ENCODE data around the gene FADS2. TPM values are rescaled to one million over a fixed set of nuclear protein-coding genes. Genes with fewer than 3 reads are reported as not detected.
A peak's percentile ranks its signal among the peaks of the same experiment; 100 is the strongest.

Gene FADS2
- total and polyA plus RNA-seq, 9 of the 15 experiments (the other 6 are each of a cell fraction or from before 2014, with no cell fraction given), result 2.9 to 42.8 (median 16.2) TPM

DNA sequence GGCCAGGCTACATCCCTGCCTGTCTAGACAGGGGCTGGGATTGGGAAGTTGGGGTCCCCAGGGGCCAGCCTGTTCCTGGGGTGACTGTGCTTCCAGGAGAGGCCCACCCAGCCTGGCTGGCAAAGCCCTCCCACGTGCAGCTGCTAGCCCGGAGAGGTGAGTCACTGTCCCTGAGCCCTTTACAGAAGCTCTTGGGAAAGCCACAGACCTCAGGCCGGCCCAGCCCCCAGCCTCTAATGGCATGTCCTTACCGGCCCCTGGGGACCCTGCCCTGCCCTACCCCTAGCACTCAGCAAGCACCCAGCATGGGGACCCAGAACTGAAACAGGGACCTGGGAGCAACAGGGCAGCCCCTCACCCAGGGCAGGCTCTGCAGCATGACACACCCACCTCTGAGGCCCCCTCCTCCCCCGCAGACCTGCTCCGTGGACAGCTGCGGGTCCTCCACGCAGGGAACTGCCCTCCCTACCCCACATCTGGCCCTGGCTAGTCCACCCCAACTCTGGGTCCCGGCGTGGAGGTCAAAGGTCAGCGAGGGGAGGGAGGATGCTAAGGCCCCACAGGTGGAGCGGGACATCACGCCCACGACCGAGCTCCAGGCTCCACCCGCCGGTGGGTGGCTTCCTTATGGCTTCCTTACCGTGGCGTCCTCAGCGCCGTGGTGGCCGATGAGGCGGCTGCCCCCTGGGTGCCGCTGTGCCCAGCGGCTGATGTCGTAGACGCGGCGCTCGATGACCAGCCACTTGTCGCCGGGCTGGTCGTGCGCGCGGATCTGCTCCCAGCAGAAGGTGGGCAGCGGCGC is 62.6 kb downstream of the FADS2 start (continued):
- peak; percentile 95 for TF ChIP-seq NR2C2 (CRISPR knock-in tag; IDR thresholded peaks at IDR 0.05)
- peak; percentile 97 for TF ChIP-seq NR2C2 (tag; IDR thresholded peaks at IDR 0.05)
- peak; percentile 79 for TF ChIP-seq KLF13 (tag; IDR thresholded peaks at IDR 0.05; ENCODE audit: borderline replicate concordance, low read depth)
- no peak for TF ChIP-seq ZNF316 (IDR thresholded peaks at IDR 0.05)
- TF ChIP-seq MAFF (IDR thresholded peaks at IDR 0.05; ENCODE audit: low read length), result no peak
- no peak for TF ChIP-seq SMARCC2 (IDR thresholded peaks at IDR 0.05; ENCODE audit: low read depth)
- TF ChIP-seq, protein P1, sequence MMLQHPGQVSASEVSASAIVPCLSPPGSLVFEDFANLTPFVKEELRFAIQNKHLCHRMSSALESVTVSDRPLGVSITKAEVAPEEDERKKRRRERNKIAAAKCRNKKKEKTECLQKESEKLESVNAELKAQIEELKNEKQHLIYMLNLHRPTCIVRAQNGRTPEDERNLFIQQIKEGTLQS (IDR thresholded peaks at IDR 0.05), result peak; percentile 85
- TF ChIP-seq, protein P1 (CRISPR knock-in tag; conservative IDR thresholded peaks at IDR 0.05), result 0 out of 2 replicates have a peak, but pooled peaks have one; percentile 54
- TF ChIP-seq TCF3 (CRISPR knock-in tag; IDR thresholded peaks at IDR 0.05), result peak; percentile 8
- 0 out of 2 replicates have a peak, but pooled peaks have one; percentile 15 for TF ChIP-seq GABPB1 (CRISPR knock-in tag; IDR thresholded peaks at IDR 0.05)
- 0 out of 2 replicates have a peak, but pooled peaks have one; percentile 27 for TF ChIP-seq ZNF717 (CRISPR knock-in tag; IDR thresholded peaks at IDR 0.05)
- peak; percentile 11 for TF ChIP-seq DACH1 (IDR thresholded peaks at IDR 0.05; ENCODE audit: partially characterized antibody)
- no peak for TF ChIP-seq SRSF1 (IDR thresholded peaks at IDR 0.05; ENCODE audit: low read depth, low read length)
- no peak for TF ChIP-seq SMARCB1 (IDR thresholded peaks at IDR 0.05; ENCODE audit: insufficient read length, low read depth)
- no peak for TF ChIP-seq HMG20B (CRISPR knock-in tag; IDR thresholded peaks at IDR 0.05)
- no peak for TF ChIP-seq CBX2 (IDR thresholded peaks at IDR 0.05; ENCODE audit: insufficient read depth, low read length, poor library complexity, severe bottlenecking)
- TF ChIP-seq STAT5A (IDR thresholded peaks at IDR 0.05; ENCODE audit: borderline replicate concordance, low read length), result no peak
- TF ChIP-seq SMARCA4 (IDR thresholded peaks at IDR 0.05), result 0 out of 2 replicates have a peak, but pooled peaks have one; percentile 57
- TF ChIP-seq RBM17 (IDR thresholded peaks at IDR 0.05; ENCODE audit: borderline replicate concordance, low read depth, low read length), result no peak
- TF ChIP-seq JUND (IDR thresholded peaks at IDR 0.05; ENCODE audit: borderline replicate concordance, low read depth, low read length), result peak; percentile 85
- peak; percentile 68; the same call in 1 of the 3 replicates for TF ChIP-seq JUND (tag; IDR thresholded peaks at IDR 0.05; ENCODE audit: borderline replicate concordance, low read depth, low read length)
- 0 out of 2 replicates have a peak, but pooled peaks have one; percentile 28 for TF ChIP-seq KAT7 (CRISPR knock-in tag; IDR thresholded peaks at IDR 0.05; ENCODE audit: borderline replicate concordance)
- TF ChIP-seq, protein P2, sequence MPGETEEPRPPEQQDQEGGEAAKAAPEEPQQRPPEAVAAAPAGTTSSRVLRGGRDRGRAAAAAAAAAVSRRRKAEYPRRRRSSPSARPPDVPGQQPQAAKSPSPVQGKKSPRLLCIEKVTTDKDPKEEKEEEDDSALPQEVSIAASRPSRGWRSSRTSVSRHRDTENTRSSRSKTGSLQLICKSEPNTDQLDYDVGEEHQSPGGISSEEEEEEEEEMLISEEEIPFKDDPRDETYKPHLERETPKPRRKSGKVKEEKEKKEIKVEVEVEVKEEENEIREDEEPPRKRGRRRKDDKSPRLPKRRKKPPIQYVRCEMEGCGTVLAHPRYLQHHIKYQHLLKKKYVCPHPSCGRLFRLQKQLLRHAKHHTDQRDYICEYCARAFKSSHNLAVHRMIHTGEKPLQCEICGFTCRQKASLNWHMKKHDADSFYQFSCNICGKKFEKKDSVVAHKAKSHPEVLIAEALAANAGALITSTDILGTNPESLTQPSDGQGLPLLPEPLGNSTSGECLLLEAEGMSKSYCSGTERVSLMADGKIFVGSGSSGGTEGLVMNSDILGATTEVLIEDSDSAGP (CRISPR knock-in tag; IDR thresholded peaks at IDR 0.05), result peak; percentile 70; the same call in 1 of the 2 replicates
- TF ChIP-seq FUS (optimal IDR thresholded peaks at IDR 0.05; ENCODE audit: low read depth, low read length), result no peak
- TF ChIP-seq JUN (IDR thresholded peaks at IDR 0.05; ENCODE audit: borderline replicate concordance, low read depth, low read length), result peak; percentile 76
- no peak for TF ChIP-seq JUN (CRISPR knock-in tag; IDR thresholded peaks at IDR 0.05; ENCODE audit: borderline replicate concordance)
- no peak for TF ChIP-seq YY1 (IDR thresholded peaks at IDR 0.05; ENCODE audit: borderline replicate concordance in 1 of 3, control insufficient read depth in 1 of 3, extremely low read depth in 1 of 3, insufficient read depth in 3 of 3, insufficient read length in 1 of 3, insufficient replicate concordance in 2 of 3, low read depth in 1 of 3, low read length in 2 of 3)
- TF ChIP-seq SMARCA5 (IDR thresholded peaks at IDR 0.05), result peak; percentile 66
